ENCODE data around the gene SRSF1. TPM values are rescaled to one million over a fixed set of nuclear protein-coding genes. Genes with fewer than 3 reads are reported as not detected.

Gene SRSF1
- total RNA-seq, 1 experiment from 2014 or later: 462 TPM

- no peak for TF ChIP-seq CTCF (conservative IDR thresholded peaks at IDR 0.05)
- Histone ChIP-seq H3K79me1 (ENCODE audit: insufficient read depth, low read depth, low read length, poor library complexity, severe bottlenecking) (no peaks in the 10 kb centered on the region), H3K4ac (ENCODE audit: low read depth, low read length) (no peak overlapping the region), H3K9ac (ENCODE audit: extremely low read depth, insufficient read length, low read length) (no peak overlapping the region), H2BK120ac (ENCODE audit: low read depth, low read length, poor library complexity, severe bottlenecking) (no peak overlapping the region), H2BK15ac (ENCODE audit: low read depth, low read length) (no peak overlapping the region), H3K4me2 (ENCODE audit: insufficient read depth, insufficient read length, low read length) (no peak overlapping the region), H3T11ph (ENCODE audit: low read length) (no peak overlapping the region), H4K20me1 (ENCODE audit: control insufficient read depth, insufficient read depth, insufficient read length) (no peaks in the 10 kb centered on the region), H3K9me3 (ENCODE audit: control insufficient read depth, low read depth, low read length) (no peaks in the 10 kb centered on the region), H2BK12ac (ENCODE audit: insufficient read length, low read depth, low read length) (no peak overlapping the region), H3K4me1 (ENCODE audit: insufficient read depth, low read length) (no peaks in the 10 kb centered on the region), H3K79me2 (ENCODE audit: insufficient read depth, low read length) (no peaks in the 10 kb centered on the region), H4K5ac (ENCODE audit: insufficient read length, low read depth, low read length) (no peak overlapping the region), H2AFZ (ENCODE audit: low read length) (no peak overlapping the region), H3K14ac (ENCODE audit: insufficient read depth, low read length) (no peak overlapping the region), H2BK5ac (ENCODE audit: insufficient read length, low read length) (no peak overlapping the region), H3K27me3 (ENCODE audit: insufficient read depth, low read length) (no peaks in the 10 kb centered on the region), H3K18ac (ENCODE audit: insufficient read length, low read depth, low read length) (no peak overlapping the region), H2BK20ac (ENCODE audit: low read depth, low read length, poor library complexity, severe bottlenecking) (no peak overlapping the region), H3K27ac (ENCODE audit: insufficient read length, low read depth, low read length) (no peak overlapping the region), H2AK5ac (ENCODE audit: insufficient read length, low read length) (no peak overlapping the region), H4K91ac (ENCODE audit: insufficient read length, low read depth, low read length) (no peak overlapping the region), H4K8ac (replicated peaks; ENCODE audit: insufficient read length, low read depth, low read length) (no peak overlapping the region), H3K23ac (ENCODE audit: insufficient read length, low read depth, low read length) (no peak overlapping the region), H3K56ac (ENCODE audit: insufficient read length, low read depth, low read length) (no peak overlapping the region), H3K23me2 (ENCODE audit: insufficient read length, low read depth, low read length, poor library complexity, severe bottlenecking) (no peaks in the 10 kb centered on the region)
- H3K9me3 Mint-ChIP-seq: no peaks in the 10 kb centered on the region
- DNase-seq: no peak
- no peak overlapping the region for H3K4me3 Mint-ChIP-seq
- H3K27ac Mint-ChIP-seq: no peak overlapping the region
- WGBS (ENCODE audit: extremely low coverage, insufficient read length, low lambda C conversion rate): no CpG with 5 or more reads among the region's 8 CpGs
- no peaks in the 10 kb centered on the region for H3K4me1 Mint-ChIP-seq
- H3K36me3 Mint-ChIP-seq (ENCODE audit: insufficient read depth in 1 of 3, low read depth in 3 of 3): no peaks in the 10 kb centered on the region
- peaks cover 20% of the 10 kb centered on the region for H3K27me3 Mint-ChIP-seq (ENCODE audit: low read depth)
Observed at GRCh38 chr17:58052945-58053715, 46.1 kb upstream of the SRSF1 start.

All from H9 (cell line).